ENCODE results near the gene PIGT.

- TF ChIP-seq, protein P1, sequence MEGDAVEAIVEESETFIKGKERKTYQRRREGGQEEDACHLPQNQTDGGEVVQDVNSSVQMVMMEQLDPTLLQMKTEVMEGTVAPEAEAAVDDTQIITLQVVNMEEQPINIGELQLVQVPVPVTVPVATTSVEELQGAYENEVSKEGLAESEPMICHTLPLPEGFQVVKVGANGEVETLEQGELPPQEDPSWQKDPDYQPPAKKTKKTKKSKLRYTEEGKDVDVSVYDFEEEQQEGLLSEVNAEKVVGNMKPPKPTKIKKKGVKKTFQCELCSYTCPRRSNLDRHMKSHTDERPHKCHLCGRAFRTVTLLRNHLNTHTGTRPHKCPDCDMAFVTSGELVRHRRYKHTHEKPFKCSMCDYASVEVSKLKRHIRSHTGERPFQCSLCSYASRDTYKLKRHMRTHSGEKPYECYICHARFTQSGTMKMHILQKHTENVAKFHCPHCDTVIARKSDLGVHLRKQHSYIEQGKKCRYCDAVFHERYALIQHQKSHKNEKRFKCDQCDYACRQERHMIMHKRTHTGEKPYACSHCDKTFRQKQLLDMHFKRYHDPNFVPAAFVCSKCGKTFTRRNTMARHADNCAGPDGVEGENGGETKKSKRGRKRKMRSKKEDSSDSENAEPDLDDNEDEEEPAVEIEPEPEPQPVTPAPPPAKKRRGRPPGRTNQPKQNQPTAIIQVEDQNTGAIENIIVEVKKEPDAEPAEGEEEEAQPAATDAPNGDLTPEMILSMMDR (IDR thresholded peaks at IDR 0.05), result no peak
- no peak for TF ChIP-seq POLR2A (IDR thresholded peaks at IDR 0.05)
These were observed 30.0 kb downstream of the PIGT start for GRCh38 chr20:45445805-45446562.

All from testis (tissue), 2 donors.